Spinal cord (tissue), 10 donors: ENCODE results near the gene PRM2. TPM values are rescaled to one million over a fixed set of nuclear protein-coding genes. Genes with fewer than 3 reads are reported as not detected.

Source experiments
- DNase-seq, 6 donors: peaks; one replicate each; pipeline versions ENCODE4 v3.0.0 to v3.0.0-alpha.2; 2013 to 2015; ENCODE audit warnings: low spot score in 6 of 6, low read depth in 4 of 6
- H3K27ac ChIP-seq: one replicate; pipeline ENCODE4 v1.5.1; 2013; ENCODE audit warnings: low read depth, low read length, control low read depth
- H3K27me3 ChIP-seq: one replicate; pipeline ENCODE4 v1.6.1; 2013; ENCODE audit warnings: low read length; ENCODE audit not compliant: control insufficient read depth, insufficient read depth
- H3K36me3 ChIP-seq: one replicate; pipeline ENCODE4 v1.6.1; 2013; ENCODE audit warnings: low read length; ENCODE audit not compliant: control insufficient read depth, insufficient read depth
- H3K4me1 ChIP-seq: one replicate; pipeline ENCODE4 v1.6.1; 2013; ENCODE audit warnings: low read length; ENCODE audit not compliant: control insufficient read depth, insufficient read depth
- H3K4me3 ChIP-seq: one replicate; pipeline ENCODE4 v1.5.1; 2013; ENCODE audit warnings: low read depth, low read length, control low read depth
- H3K9me3 ChIP-seq: one replicate; pipeline ENCODE4 v1.6.1; 2013; ENCODE audit warnings: low read length; ENCODE audit not compliant: control insufficient read depth, insufficient read depth
- WGBS: methylation state at CpG from one replicate; pipeline ENCODE4 v1.1.5; 2013; ENCODE audit warnings: missing lambda C conversion rate; ENCODE audit not compliant: insufficient coverage; 5-methylcytosine and 5-hydroxymethylcytosine counted together
- polyA plus RNA-seq, 2 donors: library from polyadenylated mRNA; unstranded; fragments of 120-200 nt; gene quantifications; one replicate each; pipeline ENCODE4 v1.2.1, GENCODE V29; 2013; ENCODE audit not compliant: insufficient read length in 2 of 2
- total RNA-seq, 2 donors: library from RNA; depleted of rRNA in 1 of 2; stranded (reverse); fragments of 120-200 nt in 1 of 2; fragments of >200 nt in 1 of 2; gene quantifications; one replicate each; pipeline versions ENCODE4 v1.2.3 to v1.2.4, GENCODE V29; 2013 to 2014
- donor health status: healthy.

The PRM2 gene
- total and polyA plus RNA-seq, 4 donors: not detected

DNA sequence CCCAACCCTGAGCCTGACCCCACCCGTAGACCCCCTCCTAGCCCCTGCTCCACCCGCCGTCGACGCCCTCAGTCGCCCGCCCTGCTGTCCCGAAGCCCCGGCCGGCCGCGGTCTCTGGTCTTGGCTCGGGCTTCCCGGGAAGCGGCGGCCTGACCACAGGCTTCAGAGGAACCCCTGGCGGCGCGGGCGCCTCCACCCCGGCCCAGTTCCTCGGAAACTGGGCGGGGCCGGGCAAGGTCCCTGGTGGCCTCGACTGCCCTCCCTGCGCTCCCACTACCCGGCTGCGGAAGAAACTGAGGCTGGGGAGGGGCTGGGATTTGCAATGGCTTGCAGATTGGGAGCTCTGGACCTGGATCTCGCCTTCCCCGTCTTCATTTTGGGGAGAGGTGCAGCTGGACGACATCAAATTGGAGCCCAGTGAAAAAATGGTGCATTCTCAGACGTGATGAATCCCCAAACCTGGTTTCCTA lies 19.6 kb downstream of the PRM2 start:
- Histone ChIP-seq H3K27ac (peak overlapping the region; percentile 97), H3K36me3 (peaks cover 5% of the 10 kb centered on the region), H3K4me1 (peaks cover 31% of the 10 kb centered on the region), H3K9me3 (no peaks in the 10 kb centered on the region), H3K4me3 (peak overlapping the region; percentile 88), H3K27me3 (peaks cover 2% of the 10 kb centered on the region)
- 0% methylated on average over 26 of the region's 32 CpGs for WGBS
- DNase-seq: peak in 2 of 6 donors; percentile 14 to 57

DNA sequence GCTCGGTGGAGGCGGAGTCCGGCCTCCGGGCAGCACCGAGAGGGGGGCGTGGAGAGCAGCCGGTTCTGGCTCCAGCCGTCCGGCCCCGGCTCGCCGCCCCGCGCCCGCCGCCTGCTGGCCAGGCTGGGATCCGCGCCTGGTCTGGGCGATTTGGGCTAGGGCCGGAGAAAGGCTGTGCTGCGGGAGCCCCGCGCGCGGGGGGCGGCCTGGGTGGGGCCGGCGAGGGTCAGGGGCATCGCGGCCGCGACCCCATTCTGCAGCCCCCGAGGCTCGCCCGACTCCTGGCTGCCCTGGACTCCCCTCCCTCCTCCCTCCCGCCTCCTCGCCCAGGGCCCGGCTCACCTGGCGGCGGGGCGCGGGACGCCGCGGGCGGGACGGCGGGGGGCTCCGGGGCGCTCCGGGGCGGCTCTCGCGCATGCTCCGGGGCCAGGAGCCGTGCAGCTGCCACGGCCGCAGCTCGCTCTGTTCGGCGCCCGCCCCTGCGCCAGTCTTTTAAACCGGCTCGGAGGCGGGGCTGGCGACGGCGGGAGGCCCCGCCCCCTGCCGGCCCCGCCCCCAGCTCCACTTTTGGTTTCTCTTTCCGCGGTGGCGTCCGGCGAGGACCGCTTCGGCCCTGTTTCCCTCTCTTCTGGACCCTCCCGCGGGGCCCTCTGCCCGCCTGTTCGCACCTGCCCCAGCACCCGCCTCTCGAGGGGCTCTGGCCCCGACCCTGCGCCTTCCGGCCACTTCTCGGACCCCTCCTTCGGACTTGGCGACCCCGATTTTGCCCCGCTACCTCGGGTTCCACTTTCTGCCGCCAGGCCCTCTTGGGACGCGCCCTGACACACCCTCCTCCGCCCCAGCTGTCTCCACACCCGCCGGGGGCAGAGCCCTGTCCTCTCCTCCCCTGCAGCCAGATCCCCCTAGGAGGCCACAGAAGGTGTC lies 20.3 kb downstream of the PRM2 start, which contains the start of gene SOCS1:
TSS of gene SOCS1 (minus strand) at position 468 of the 924 bp plus-strand sequence. CDS start 726 bp downstream, outside the sequence.
- peaks cover 2% of the 10 kb centered on the region for H3K27me3 ChIP-seq
- DNase-seq: peak in 5 of 6 donors; percentile 70 to 92 (median 78)
- H3K4me1 ChIP-seq: peaks cover 31% of the 10 kb centered on the region
- peak within 1 kb of the TSS; percentile 97 for H3K27ac ChIP-seq
- H3K36me3 ChIP-seq: peaks cover 5% of the 10 kb centered on the region
- H3K4me3 ChIP-seq: peak within 1 kb of the TSS; percentile 88
- no peaks in the 10 kb centered on the region for H3K9me3 ChIP-seq
- under 1% methylated on average over 100 of the region's 100 CpGs for WGBS

- under 1% methylated on average over 105 of the region's 105 CpGs for WGBS
- H3K27ac ChIP-seq: no peak overlapping the region
- H3K9me3 ChIP-seq: no peaks in the 10 kb centered on the region
- peak overlapping the region; percentile 41 for H3K4me3 ChIP-seq
- peak in 3 of 6 donors; percentile 13 to 74 (median 68) for DNase-seq
- peaks cover 5% of the 10 kb centered on the region for H3K36me3 ChIP-seq
- H3K4me1 ChIP-seq: peaks cover 31% of the 10 kb centered on the region
- H3K27me3 ChIP-seq: peaks cover 2% of the 10 kb centered on the region
Measured at GRCh38 chr16:11254913-11255736, 21.2 kb downstream of the PRM2 start.

- Histone ChIP-seq H3K4me3 (peak overlapping the region; percentile 14), H3K27ac (no peak overlapping the region), H3K9me3 (no peaks in the 10 kb centered on the region), H3K36me3 (peaks cover 6% of the 10 kb centered on the region), H3K27me3 (peaks cover 2% of the 10 kb centered on the region), H3K4me1 (peaks cover 31% of the 10 kb centered on the region)
- no peak for DNase-seq
- WGBS: 16% methylated on average over 11 of the region's 29 CpGs
Measured at GRCh38 chr16:11253995-11254912, 22.0 kb downstream of the PRM2 start.

DNA sequence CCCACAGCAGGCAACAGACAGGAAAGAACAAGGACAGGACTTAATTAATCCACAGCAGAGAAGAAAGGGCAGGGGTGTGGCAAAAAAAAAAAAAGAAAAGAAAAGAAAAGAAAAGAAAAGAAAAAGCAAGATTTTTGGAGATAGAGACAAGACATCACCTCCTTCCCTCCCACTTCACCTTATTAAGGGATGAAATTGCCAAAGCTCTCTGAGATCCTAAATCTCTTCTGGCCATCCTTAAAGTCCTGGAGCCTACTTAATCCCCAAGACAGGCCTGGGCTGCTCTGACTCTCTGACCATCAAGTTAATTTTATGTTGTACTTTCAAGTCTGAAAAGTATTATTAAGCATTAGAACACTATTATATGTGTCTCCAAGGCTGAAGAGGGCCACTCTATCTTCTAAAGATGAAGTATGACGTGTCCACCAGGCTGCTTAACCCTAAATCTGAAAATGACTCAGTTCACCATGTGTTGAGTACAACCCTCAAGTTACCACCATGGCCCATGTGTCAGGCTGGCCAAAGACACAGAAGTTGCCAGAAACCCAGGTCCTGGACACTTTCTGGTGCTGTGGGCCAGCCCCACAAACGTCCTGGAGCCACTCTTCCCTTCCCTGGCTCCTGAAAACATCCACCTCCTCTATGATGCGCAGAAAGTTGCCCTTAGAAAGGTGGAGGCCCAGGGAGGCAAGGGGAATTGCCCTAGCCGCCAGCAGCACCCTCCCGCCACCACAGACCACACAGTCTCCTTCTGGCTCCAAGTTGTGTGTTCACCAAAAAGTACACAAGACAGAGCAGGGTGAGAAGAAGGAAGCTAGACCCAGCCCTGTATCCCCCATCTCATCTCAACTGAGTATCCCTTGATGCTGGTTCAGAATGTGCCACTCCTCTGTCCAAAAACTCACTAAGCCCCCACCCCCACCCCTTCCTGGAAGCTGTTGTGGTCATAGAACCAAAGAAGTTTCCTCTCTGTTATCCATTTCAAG lies 23.0 kb downstream of the PRM2 start:
- peaks cover 31% of the 10 kb centered on the region for H3K4me1 ChIP-seq
- H3K27ac ChIP-seq: no peak overlapping the region
- peaks cover 2% of the 10 kb centered on the region for H3K27me3 ChIP-seq
- no peaks in the 10 kb centered on the region for H3K9me3 ChIP-seq
- DNase-seq: no peak
- H3K4me3 ChIP-seq: no peak overlapping the region
- H3K36me3 ChIP-seq: peaks cover 8% of the 10 kb centered on the region
- WGBS: 79% methylated on average over 4 of the region's 5 CpGs

DNA sequence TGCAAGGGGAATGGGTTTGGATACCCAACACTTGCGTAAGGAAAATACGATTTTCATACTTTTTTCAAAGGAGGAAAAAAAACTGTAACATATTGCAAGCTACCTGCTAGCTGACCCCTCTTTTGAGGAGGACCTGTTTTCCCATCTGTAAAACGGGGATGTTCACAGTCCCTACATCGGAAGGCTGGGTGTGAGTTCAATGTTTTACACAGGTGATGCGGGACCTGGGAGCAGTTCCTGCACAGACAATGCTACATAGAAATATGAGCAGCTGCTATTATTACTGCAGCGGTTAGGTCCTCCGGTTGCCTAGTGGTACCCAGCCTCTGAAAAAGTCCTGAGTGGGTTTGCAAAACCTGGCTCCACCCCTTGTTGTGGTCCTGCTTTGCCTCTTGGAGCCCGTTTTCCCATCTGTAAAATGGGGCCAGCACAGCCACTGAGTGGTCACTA lies 23.8 kb downstream of the PRM2 start:
- H3K4me1 ChIP-seq: peaks cover 30% of the 10 kb centered on the region
- H3K9me3 ChIP-seq: no peaks in the 10 kb centered on the region
- peaks cover 8% of the 10 kb centered on the region for H3K36me3 ChIP-seq
- no peak overlapping the region for H3K4me3 ChIP-seq
- no peak for DNase-seq
- no peak overlapping the region for H3K27ac ChIP-seq
- WGBS: 93% methylated on average over 4 of the region's 8 CpGs
- peaks cover 2% of the 10 kb centered on the region for H3K27me3 ChIP-seq

DNA sequence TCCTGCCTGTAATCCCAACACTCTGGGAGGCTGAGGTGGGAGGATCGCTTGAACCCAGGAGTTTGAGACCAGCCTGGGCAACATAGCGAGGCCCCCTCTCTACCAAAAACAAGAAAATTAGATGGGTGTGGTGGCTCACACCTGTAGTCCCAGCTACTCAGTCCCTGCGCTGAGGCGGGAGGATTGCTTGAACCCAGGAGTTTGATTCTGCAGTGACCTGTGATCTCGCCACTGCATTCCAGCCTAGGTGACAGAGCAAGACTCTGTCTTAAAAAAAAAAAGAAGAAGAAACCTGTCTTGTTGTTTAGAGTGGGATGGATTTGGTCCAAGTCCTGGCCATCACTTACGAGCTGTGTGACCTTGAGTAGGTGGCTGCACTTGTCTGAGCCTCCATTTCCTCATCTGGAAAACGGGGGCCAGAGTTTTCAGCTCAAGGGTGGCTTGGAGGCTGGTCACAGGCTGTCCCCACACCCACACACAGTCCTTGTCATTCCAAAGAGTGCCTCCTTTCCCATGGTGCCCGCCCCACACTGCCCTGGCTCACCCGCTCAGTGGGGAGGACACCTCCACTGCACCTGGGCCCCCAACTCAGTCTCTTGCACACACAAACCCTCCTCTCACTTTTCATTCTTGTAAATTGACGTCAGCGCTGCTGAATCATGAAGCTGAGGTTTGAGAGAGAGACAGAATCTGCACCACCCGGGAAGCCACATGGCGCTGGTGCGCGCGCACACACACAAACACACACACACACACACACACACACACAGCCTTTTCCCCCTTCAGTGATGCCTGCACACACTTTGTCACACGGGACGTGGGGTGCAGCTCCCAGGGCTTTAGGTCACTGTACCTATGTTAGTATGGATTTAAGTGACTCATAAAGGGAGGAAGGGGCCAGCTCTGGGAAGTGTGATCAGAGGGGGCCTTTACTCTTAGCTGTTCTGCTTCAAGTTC lies 24.5 kb downstream of the PRM2 start:
- no peak overlapping the region for H3K4me3 ChIP-seq
- peaks cover 23% of the 10 kb centered on the region for H3K4me1 ChIP-seq
- no peak for DNase-seq
- WGBS: 72% methylated on average over 4 of the region's 18 CpGs
- peaks cover 2% of the 10 kb centered on the region for H3K27me3 ChIP-seq
- no peak overlapping the region for H3K27ac ChIP-seq
- no peaks in the 10 kb centered on the region for H3K9me3 ChIP-seq
- H3K36me3 ChIP-seq: peaks cover 8% of the 10 kb centered on the region
